Esophagus squamous epithelium (tissue), 4 donors: Measurements from ENCODE around the gene ZFHX3.

Experiments
- CTCF ChIP-seq, 6 experiments: fragments of 450-650 bp in 4 of 6; fragments of 200-600 bp in 2 of 6; sonication (generic) in 2 of 6; IDR thresholded peaks; one replicate each; pipeline ENCODE4 v1.5.1; 2016 to 2019; ENCODE audit warnings: antibody characterized with exemption in 6 of 6, mild to moderate bottlenecking in 4 of 6, moderate library complexity in 4 of 6
- POLR2A ChIP-seq, 4 donors: fragments of 450-650 bp; IDR thresholded peaks; one replicate each; pipeline ENCODE4 v1.6.1; 2017; ENCODE audit warnings: antibody characterized with exemption in 4 of 4, mild to moderate bottlenecking in 4 of 4, moderate library complexity in 3 of 4

DNA sequence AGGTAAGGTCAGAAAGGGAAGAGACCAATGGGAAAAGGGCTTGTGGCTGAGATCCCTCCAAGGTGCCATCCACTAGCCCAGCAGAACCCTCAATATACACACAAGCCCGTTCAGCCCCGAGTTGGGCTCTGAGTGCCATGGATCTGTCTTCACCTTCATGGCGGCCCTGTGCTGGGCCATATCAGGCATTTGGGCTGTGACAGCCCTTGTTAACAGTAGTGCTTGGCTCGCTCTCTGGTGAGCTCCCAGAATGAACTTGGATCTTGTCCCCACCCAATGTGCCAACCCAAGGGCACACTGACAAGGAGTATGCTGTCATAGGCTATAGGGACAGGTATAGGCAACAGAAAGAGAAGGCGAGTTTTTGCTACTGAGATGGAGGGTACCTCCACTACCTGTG, 182.7 kb downstream of the ZFHX3 start:
- no peak for TF ChIP-seq POLR2A (IDR thresholded peaks at IDR 0.05)
- no peak for TF ChIP-seq CTCF (IDR thresholded peaks at IDR 0.05)
